ENCODE data around the gene DONSON.
"Not testable (repeated sequence)": the region's sequence is repeated elsewhere in the genome, so short reads cannot be mapped to it uniquely, and the experiment has no call there.

The DONSON gene

DNA sequence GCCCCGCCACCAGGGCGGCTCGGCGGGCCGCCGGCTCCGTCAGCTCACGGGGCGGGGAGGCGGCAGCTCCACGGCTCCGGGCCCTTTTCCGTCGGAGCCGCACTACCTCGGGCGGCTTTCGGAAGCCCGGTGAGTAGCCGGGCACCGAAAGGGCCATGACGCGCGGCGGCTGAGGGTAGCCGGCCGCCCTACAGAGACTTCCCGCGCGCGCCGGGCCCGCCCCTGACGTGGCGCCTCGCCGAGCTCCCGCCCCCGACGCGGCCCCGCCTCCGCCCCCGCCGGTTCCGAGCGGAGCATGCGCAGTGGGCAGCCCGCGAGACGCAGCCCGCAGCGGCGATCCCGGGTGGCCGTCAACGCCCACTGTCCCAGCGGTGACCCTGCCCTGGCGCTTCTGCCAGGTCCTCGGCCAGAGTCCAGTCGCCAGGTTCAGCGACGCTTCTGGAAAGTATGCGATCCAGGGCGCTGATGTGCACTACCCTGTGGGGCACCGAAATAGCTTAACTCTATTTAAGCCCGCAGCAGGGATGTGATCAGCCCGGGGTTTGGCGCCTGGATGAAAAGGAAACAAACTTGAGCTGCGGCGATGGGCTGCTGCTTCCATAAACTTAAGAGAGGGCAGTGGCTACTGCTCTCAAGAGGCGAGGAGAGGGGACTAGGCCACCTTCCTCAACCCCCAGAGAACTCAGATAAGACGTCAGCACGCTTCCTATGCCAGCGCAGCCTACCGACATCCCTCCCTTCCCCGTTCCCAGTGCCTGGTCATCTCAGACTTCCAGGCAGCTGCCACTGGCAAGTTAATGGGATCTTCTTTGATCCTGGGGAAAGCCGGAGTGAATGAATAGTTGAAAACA lies at the start of gene DONSON:
DONSON (minus strand) TSS at position 200 of the 851 bp plus-strand sequence; CDS start at position 157, 43 bp downstream.
- DNase-seq (ENCODE audit: low read depth) = peak; percentile 82

GRCh38 chr21:33634254-33634653 lies 45.8 kb upstream of the DONSON start:
- DNase-seq (ENCODE audit: low read depth) = no peak

DNA sequence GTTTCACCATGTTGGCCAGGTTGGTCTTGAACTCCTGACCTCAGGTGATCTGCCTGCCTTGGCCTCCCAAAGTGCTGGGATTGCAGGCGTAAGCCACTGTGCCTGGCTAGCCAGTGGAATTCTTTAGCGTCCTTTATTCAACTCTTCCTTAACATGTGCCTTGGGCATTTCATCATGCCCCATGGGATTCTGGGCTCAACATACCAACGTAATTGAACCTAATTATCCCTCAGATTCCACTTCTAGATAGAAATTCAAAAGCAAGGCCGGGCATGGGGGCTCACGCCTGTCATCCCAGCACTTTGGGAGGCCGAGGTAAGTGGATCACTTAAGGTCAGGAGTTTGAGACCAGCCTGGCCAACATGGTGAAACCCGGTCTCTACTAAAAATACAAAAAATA lies 37.7 kb upstream of the DONSON start:
- DNase-seq (ENCODE audit: low read depth) = not testable (repeated sequence)

DNA sequence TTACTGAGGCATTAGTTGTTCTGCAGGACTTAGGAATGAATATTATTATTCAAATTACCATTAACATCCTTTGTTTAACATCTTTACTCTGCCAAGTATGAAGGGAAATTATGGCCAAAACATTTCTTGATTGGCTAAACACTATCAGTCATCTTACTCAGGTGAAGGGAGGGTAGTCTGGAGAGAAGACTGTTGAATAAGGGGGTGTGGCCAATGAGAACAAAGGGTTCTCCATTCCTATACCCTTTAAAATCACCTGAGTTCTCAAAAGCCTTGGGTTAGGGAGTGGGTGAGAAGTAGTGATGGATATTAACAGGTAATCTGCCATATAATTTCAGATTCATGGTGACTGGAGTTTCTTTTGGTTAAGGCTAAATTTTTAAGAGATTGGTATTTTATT lies 33.8 kb upstream of the DONSON start:
- no peak for DNase-seq (ENCODE audit: low read depth)

GRCh38 chr21:33619726-33620125 lies 31.2 kb upstream of the DONSON start:
- DNase-seq (ENCODE audit: low read depth) = no peak

DNA sequence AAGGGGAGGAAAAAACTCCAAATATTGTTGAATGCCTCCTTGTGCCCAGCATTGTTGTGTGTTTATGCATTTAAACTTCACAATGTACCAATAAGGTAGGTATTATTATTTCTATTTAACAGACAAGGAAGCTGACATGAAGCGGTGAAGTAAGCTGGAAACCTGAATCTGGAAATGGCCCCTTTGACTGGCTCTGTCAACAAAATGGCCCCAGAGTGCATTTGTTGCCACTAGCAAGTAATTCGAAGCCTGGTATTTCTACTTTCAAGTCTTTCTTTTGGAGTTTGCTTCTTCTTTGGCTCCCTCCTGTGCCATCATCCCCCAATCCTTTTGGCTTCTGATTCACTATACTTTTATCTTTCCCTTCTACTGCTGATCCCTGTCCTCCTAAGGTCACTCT lies 29.9 kb upstream of the DONSON start:
- DNase-seq (ENCODE audit: low read depth) = no peak

- not testable (repeated sequence) for DNase-seq (ENCODE audit: low read depth)
These were observed 29.1 kb upstream of the DONSON start for GRCh38 chr21:33617565-33617964.

GRCh38 chr21:33611006-33611744 lies 22.7 kb upstream of the DONSON start:
- no peak for DNase-seq (ENCODE audit: low read depth)

DNA sequence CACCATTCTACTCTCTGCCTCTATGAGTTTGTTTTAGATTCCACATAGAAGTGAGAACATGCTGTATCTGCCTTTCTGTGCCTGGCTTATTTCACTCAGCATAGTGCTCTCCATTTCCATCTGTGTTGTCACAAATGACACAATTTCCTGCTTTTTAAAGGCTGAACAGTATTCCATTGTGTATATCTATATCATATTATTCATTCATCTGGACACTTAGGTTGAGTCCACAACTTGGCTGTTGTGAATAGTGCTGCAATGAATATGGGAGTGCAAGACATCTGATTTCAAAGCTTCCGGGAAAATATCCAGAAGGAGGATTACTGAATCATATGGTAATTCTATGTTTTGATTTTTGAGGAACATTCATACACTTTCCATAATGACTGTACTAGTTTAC lies 20.1 kb upstream of the DONSON start:
- no peak for DNase-seq (ENCODE audit: low read depth)

DNA sequence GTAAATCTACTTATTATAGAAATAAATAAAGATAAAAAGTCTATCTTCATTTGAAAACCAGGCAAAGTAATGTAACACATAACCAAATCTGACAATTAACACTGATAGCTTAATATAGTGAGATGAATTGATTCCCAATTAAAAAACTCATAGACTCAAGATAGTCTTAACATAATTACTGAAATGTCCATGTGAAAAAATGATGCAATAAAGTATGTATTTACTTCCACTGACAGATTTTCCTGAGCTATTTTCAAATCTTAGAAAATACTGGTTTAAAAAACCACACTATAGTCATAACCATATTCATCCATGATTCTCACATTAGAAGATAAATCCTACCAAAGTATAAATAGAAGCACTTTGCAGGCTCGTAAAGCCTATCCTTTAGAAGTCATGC lies 9.6 kb upstream of the DONSON start:
- DNase-seq (ENCODE audit: low read depth) = no peak

GRCh38 chr21:33587792-33588484 lies 546 bp downstream of the DONSON start:
- no peak for DNase-seq (ENCODE audit: low read depth)

- no peak for DNase-seq (ENCODE audit: low read depth)
These were observed 1.6 kb downstream of the DONSON start for GRCh38 chr21:33586927-33587326.

DNA sequence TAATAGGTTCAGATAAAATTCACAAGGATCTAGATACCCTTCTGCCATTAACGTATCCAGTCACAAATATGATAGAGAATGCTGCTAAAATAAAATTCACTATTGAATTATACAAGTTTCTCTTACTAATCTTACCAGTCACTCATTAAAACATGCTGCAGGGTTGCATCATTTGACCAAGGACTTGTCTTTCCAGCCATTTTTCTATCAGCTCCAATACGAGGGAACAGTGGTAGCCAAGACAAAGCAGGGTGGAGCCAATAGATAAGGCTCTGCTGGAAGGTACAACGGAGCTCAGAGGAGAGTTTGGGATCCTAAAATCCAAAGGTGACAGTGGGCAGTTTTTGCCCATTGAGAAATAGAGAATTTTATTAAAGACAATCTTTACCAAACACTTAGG lies 4.0 kb downstream of the DONSON start:
- DNase-seq (ENCODE audit: low read depth) = no peak

GRCh38 chr21:33578959-33579542 lies 9.4 kb downstream of the DONSON start:
- no peak for DNase-seq (ENCODE audit: low read depth)

GRCh38 chr21:33578214-33578613 lies 10.3 kb downstream of the DONSON start:
- no peak for DNase-seq (ENCODE audit: low read depth)

- DNase-seq (ENCODE audit: low read depth) = not testable (repeated sequence)
These were observed 11.7 kb downstream of the DONSON start for GRCh38 chr21:33576741-33577141.

GRCh38 chr21:33572350-33572749 lies 16.1 kb downstream of the DONSON start:
- DNase-seq (ENCODE audit: low read depth) = no peak

DNA sequence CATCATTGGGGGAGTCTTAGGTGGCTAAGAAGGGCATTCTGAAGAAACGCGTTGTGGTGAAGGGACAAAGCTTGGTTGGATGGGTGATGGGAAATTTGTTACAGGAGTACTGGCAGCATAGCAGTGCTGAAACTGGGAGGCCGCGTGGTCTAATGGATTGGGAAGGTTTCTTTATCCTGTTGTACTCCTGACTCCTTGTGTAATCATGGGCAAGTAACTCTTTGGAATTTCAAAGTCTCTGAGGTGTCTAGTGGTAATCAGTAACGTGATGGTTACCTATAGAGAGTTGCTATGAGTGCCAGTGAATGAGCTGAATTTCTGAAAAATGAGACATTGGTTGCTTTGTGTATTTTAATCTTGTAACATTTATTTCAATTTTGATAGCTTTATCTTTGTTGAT lies 18.5 kb downstream of the DONSON start:
- DNase-seq (ENCODE audit: low read depth) = no peak

DNA sequence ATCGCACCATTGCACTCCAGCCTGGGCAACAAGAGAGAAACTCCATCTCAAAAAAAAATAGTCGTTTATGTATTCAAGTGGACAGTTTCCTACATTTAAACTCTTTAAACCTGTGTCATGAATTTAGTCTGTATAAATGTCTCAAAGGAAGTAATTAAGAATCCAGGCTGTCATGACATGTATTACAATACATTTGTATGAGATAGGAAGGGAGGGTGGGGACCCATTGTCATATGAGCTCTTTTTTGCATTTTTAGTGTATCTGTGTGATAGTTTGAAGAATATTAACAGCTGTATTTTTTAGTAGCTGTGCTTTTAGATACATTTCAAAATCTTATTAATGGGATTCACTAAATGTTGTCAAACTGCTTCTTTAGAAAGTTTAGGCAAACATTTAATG lies 20.0 kb downstream of the DONSON start:
- DNase-seq (ENCODE audit: low read depth) = no peak

DNA sequence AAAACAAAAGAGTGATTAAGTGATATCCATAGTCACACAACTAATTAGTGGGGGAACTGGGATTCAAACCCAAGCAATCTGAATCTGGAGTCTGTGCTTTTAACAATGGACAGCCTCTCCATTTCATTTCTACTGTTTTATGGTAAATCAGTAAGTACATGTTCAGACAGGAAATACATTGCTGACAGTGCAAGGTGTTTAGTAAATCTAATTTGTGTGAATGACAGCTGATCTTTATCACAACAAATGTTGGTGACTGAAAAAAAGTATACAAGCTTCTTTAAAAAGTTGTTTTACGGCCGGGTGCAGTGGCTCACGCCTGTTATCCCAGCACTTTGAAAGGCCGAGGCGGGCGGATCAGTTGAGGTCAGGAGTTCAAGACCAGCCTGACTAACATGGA lies 20.6 kb downstream of the DONSON start:
- DNase-seq (ENCODE audit: low read depth) = no peak

GRCh38 chr21:33566514-33566913 lies 22.0 kb downstream of the DONSON start:
- no peak for DNase-seq (ENCODE audit: low read depth)

- DNase-seq (ENCODE audit: low read depth) = no peak
These were observed 26.1 kb downstream of the DONSON start for GRCh38 chr21:33562389-33562788.
